HG03196 (cell line): ENCODE data around the gene RSRC1.

Source experiments
- ATAC-seq: cut with Tn5 transposase; IDR thresholded peaks from one replicate; pipeline ENCODE4 v1.9.1; 2021; ENCODE audit not compliant: unreplicated experiment

RSRC1 gene

DNA sequence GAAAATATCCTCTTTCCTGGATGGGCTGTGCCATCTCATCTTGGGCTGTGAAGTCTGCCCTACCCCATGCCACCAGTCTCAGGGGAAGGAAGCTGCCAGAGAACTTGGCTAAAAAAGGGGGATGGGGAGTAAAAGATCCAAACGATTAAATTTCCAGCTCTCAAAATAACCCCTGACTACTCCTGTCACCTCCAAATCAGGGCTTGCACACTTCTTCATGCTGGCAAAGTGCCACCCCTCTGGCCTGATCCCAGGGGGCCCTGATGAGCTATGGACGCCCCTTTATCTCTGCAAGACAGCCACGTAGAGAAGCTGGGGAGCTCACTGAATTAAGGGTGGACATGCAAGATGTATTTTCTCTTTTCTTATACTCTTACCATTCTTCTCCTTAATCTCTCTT, 459.9 kb downstream of the RSRC1 start:
- no peak for ATAC-seq

DNA sequence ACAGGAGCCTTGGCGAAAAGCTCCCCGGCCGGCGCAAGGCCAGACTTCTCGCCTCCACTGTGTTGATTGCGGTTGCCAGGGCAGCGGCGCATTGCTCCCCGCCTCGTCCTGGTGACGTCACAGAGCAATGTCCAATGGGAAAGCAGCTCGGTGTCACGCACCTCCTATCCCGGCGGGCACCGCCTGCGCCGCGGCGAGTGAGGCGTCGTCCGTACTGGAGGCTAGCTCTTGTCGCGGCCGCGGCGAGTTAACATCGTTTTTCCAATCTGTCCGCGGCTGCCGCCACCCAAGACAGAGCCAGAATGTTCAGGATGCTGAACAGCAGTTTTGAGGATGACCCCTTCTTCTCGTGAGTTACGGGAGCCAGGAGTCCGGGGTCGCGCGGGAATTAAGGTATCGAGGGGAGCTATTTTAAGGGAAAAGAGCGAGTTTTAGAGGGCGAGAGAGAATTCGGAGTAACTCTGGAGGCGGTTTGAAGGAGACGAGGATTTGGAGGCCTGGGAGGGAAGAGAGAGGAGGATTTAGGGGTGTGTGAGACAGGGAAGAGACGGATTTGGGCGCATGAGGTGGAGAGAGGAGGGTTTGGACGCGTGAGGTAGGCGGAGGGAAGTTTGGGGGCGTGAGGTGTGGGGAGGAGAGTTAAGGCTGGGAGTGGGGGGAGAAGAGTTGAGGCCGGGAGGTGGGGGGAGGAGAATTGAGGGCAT, 461.3 kb downstream of the RSRC1 start, which contains the start of gene MLF1:
Gene MLF1 (plus strand): TSS at position 196 of the 704 bp plus-strand sequence. CDS start 107 bp downstream, at position 303.
- ATAC-seq = peak; percentile 100

DNA sequence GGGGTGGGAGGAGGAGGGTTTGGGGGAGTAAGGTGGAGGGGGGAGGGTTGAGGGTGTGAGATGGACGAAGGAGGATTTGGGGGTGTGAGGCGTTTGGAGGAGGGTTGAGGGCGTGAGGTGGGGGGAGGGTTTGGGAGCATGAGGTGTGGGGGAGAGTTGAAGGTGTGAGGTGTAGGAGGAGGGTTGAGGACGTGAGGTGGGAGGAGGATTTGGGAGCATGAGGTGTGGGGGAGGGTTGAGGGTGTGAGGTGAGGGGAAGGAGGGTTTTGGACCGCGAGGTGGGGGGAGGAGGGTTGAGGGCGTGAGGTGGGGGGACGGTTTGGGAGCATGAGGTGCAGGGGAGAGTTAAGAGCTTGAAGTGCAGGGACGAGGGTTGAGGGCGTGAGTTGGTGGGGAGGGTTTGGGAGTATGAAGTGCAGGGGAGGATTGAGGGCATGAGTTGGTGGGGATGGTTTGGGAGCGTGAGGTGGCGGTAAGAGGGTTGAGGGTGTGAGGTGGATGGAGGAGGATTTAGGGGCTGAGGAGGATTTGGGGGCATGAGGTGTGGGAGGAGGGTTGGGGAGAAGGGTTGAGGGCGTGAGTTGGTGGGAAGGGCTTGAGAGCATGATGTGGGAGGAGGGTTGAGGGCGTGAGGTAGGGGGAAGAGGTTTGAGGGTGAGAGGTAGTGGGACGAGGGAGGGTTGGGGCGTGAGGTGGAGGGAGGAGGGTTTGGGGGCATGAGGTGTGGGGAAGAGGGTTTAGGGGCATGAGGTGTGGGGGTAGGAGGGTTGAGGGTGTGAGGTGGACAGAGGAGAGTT, 462.3 kb downstream of the RSRC1 start:
- ATAC-seq = no peak

DNA sequence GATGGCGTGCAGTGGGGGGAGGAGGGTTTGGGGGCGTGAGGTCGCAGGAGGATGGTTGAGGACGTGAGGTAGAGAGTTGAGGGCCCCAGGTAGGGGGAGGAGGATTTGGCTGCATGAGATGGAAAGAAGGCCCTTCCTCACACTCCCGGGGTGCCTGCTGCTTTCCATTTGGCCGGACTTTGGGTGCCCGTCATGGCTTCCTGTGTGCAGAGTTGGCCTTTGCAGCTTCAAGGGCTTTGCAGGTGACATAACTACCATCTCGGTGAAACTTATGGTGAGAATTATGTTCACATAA, 462.8 kb downstream of the RSRC1 start:
- ATAC-seq = no peak

DNA sequence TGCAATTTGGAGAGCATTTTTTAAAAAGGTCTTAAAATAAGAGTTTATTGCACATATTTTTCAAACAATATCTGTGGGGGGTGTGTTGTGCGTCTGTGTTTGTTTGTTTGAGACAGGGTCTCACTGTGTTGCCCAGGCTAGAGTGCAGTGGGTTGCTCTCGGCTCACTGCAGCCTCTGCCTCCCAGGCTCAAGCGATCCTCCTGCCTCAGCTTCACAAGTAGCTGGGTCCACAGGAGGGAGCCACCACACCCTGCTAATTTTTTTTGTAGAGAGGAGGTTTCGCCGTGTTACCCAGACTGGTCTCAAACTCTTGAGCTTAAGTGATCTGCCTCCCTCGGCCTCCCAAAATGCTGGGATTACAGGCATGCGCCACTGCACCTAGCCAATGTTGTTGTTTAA, 463.8 kb downstream of the RSRC1 start:
- no peak for ATAC-seq

DNA sequence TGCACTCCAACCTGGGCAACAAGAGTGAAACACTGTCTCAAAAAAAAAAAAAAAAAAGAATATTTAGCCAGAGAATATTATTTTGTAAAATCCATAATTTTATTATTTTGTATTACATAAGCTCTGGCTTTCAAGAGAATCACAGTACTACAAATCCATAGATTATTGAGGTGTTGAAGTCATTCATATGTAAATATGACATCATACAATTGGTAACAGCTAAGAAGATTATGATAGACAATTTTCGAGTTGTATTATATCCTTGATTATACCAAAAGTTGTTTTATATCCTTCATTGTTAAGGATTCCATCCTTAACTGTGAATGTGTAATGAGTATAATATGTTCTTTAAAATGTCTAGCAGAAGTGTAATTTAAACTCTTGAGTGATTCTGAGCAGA, 464.8 kb downstream of the RSRC1 start:
- ATAC-seq = no peak

DNA sequence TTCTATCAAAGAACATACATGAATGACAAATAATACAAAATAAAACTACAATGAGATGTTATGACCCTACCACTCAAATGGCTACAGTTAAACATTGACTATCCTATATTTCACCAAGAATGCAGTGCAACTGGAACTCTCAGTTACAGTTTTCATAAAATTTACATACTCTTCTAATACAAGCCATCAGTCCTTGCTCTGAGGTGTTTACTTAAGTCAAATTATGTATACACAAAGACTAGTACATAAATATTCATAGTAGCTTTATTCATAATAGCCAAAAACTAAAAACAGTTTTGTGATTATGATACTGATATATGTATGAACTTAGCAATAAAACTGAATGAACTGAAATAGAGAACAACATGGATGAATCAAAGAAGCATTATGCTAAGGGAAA, 480.3 kb downstream of the RSRC1 start:
- ATAC-seq = no peak
